HG02588 (cell line): ENCODE data around the gene CRX.
A peak's percentile ranks its signal among the peaks of the same experiment; 100 is the strongest.
"Not testable (repeated sequence)": the region's sequence is repeated elsewhere in the genome, so short reads cannot be mapped to it uniquely, and the experiment has no call there.

ENCODE experiments used
- ATAC-seq: cut with Tn5 transposase; IDR thresholded peaks from one replicate; pipeline ENCODE4 v1.9.1; 2021; ENCODE audit warnings: mild to moderate bottlenecking, moderate library complexity; ENCODE audit not compliant: unreplicated experiment

Gene CRX

GRCh38 chr19:47821460-47822020 lies at the start of gene CRX:
Gene CRX (plus strand): TSS chr19:47821937. CDS start chr19:47834444, 12,507 bp downstream.
- ATAC-seq = no peak

- no peak for ATAC-seq
Observed at GRCh38 chr19:47776568-47776967, 45.2 kb upstream of the CRX start.

DNA sequence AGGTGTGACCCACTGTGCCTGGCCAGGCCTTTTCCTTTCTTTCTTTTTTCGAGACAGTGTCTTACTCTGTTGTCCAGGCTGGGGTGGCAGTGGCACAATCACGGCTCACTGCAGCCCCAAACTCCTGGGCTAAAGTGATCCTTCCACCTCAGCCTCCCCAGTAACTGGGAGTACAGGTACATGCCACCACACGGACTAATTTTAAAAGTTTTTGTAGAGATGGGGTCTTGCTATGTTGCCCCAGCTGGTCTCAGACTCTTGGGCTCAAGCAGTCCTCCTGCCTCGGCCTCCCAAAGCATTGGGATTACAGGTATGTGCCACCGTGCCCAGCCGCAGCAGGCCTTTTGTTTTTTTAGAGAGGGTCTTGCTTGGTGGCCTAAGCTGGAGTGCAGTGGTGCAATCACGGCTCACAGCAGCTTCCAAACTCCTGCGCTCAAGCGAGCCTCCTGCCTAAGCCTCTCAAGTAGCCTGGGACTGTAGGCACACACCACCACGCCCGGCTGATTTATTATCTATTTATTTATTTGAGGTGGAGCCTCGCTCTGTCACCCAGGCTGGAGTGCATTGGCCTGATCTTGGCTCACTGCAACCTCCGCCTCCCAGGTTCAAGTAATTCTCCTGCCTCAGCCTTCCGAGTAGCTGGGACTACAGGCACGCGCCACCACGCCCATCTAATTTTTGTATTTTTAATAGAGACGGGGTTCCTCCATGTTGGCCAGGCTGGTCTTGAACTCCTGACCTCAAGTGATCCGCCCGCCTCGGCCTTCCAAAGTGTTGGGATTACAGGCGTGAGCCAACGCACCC lies 44.3 kb upstream of the CRX start:
- ATAC-seq = not testable (repeated sequence)

GRCh38 chr19:47778049-47778953 lies 43.4 kb upstream of the CRX start, which contains the start of gene SELENOW:
Gene SELENOW (plus strand): TSS chr19:47778703. CDS start chr19:47778786, 83 bp downstream.
- peak; percentile 72 for ATAC-seq

DNA sequence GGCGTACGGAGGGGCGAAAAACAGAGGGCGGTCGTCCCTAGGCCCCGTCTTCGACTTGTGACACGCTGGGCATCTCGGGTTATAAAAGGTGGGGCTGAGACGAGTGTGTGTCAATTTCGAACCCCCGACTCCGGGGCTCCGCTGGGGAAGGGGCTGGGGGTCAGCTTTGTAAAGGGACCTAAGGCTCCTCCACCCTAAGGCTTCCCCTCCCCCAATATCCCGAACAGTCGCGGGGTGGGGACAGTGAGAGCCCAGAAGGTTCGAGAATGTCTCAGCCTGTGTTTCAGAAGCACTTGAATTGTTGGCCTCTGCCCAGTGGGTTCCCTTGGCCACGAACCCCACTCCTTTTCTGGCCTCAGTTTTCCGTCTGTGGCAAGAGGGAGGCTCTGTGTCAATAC lies 42.8 kb upstream of the CRX start:
- no peak for ATAC-seq

- ATAC-seq = no peak
Observed at GRCh38 chr19:47779524-47780214, 42.1 kb upstream of the CRX start.

DNA sequence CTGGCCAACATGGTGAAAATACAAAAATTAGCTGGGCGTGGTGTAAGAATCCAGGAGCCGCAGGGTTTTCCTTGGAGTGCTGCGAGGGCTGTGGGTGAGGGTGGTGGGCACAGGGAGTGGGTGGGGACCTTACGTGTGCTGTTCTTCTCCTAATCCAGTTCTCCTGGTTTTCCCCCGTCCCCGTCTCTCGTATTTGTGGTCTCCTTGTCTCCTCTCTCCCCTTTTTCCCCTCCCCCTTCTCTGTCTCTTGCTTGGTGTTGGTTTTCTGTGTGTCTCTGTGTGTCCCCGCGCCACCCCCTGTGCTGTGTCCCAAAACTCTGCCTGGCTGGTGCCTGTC lies 41.6 kb upstream of the CRX start:
- ATAC-seq = no peak

- no peak for ATAC-seq
Observed at GRCh38 chr19:47781590-47782262, 40.0 kb upstream of the CRX start.

DNA sequence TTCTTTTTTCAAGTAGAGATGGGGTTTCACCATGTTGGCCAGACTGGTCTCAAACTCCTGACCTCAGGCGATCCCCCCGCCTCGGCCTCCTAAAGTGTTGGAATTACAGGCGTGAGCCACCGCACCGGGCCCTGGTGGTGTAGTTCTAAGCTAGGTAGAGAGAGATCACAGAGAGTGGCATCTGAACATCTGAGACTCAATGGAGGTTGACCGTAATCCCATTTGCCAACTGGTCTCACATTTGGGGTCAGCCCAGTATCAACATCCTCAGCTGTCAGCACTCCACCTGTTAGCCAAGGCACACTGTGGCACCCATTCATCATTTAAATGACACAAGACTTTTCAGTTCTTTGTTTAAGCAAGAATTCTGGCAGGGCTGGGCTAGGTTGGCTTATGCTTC lies 35.2 kb upstream of the CRX start:
- ATAC-seq = no peak

DNA sequence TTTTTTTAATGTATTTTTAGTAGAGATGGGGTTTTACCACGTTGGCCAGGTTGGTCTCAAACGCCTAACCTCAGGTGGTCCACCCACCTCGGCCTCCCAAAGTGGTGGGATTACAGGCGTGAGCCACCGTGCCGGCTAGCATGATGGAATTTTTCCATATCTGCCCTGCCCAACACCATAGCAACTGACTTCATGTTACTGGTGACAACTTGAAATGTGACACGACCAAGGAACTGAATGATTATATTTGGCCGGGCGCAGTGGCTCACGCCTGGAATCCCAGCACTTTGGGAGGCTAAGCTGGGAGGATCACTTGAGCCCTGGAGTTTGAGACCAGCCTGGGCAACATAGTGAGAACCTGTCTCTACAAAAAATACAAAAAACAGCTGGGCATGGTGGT lies 34.4 kb upstream of the CRX start:
- not testable (repeated sequence) for ATAC-seq

GRCh38 chr19:47789811-47790210 lies 31.9 kb upstream of the CRX start:
- ATAC-seq = not testable (repeated sequence)

DNA sequence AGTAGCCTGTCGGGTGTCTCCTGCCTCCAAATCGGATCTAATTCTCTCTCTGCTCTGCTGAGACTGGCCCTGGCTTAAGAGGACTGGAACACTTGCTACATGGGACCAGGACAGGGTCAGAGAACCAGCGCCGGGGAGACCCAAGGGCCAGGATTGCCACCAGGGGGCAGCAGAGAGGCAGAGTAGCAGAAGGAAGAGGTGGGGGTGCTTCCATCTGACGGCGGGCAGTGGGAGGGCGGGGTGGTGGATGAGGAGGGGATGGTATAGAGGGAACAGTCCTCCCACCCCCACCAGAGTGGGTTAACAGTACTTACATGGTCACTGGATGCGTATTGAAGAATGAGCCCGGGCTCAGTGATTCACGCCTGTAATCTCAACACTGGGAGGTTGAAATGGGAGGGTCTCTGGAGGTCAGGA lies 31.3 kb upstream of the CRX start:
- ATAC-seq = no peak

- no peak for ATAC-seq
Observed at GRCh38 chr19:47792616-47793015, 29.1 kb upstream of the CRX start.

DNA sequence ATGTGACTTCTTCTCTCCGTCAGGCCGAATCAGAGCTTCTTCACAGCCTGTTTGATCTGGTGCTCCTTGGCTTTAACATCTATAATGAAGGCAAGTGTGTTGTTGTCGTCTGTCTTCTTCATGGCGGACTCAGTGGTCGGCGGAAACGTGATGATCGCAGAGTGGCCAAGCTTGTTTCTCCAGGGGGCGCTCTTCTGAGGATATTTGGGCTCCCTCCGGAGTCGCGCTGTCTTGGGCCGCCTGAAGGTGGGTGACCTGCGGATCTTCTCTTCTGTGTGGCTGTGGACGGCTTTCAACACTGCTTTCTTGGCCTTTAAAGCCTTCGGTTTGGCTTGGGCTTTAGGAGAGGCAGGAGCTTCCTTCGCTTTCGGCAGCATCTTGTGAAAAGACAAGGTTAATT lies 27.2 kb upstream of the CRX start:
- ATAC-seq = no peak

DNA sequence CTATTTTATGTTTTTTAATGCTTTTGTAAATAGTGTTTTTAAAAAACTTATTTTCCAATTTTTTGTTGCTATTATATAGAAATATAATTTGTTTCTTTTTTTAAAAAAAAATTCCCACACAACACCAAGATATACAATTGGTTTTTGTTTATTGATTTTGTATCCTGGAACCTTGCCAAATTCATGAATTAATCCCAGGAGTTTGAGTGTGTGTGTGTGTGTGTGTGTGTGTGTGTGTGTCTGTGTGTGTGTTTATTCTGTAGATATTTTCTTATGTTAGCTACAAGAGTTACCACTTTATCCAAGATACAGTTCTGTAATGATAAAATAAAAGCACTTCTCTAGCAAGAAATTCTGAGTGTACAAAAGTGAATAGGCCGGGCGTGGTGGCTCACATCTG lies 25.0 kb upstream of the CRX start:
- ATAC-seq = no peak

DNA sequence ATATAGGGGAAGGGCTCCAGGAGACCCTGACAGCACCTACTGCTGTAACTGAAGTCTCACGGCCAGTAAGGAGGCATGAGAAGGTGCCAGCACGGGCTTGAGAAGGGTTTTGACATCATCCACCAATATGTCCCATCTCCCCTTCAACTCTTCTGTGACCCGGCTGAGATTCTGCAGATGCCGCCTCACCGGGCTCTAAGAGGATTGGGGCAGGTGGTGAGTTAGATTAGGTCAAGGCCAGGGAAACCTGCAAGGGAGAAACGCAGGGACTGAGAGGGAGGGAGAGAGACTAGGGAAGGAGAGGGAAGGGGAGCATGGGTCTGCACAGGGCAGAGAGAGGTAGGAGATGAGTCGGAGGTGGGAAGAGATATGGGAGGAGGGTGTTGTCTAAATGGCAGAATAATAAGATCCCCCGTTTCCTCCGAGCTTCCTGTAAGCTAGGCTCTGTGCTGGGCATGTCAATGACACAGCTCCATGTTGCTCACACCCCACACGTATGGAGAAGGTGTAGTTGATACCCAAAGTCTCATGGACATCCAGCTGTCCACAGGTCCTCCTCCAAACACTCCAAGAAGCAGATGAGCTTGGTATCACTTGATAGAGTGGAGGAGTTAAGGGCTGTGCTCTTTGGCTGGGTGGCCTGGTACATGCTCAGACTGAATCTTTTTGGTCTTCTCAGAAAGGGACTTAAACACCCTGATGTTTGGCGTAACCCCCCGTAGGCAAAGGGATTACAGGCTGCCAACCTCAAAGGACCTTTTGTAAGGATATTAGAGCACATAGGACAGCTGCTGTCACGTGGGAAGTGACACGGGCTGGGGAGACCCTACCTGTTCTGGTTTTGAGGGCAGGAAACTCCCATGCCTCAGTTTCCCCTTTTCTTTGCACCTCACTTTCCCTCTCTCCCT lies 23.5 kb upstream of the CRX start:
- no peak for ATAC-seq

DNA sequence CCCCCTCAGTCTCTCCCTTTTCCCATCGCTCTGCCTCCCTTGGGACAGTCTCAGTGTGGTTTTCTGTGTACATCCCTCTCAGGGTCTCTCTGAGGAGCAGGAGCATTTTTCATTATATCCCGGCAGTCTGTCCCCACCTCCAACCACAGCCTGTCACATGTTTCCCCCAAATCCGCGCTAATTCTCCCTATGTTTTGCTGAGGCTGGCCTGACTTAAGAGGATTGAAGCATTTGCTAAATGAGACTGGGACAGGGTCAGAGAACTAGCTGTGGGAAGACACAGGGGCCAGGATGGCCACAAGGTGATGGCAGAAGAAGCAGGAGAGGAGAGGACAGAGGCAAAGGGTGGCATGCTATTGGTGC lies 22.9 kb upstream of the CRX start:
- ATAC-seq = no peak

- ATAC-seq = no peak
Observed at GRCh38 chr19:47801270-47801669, 20.5 kb upstream of the CRX start.

- ATAC-seq = no peak
Observed at GRCh38 chr19:47802521-47803043, 19.2 kb upstream of the CRX start.
